OCI-LY1 (cell line): ENCODE measurements around the gene CELSR1.

Experiments used
- H2AFZ ChIP-seq: fragments of 200-600 bp; sonication (generic), shearing (Covaris generic); 2 replicates; pipeline ENCODE4 v1.6.0; 2014; ENCODE audit warnings: antibody characterized with exemption, mild to moderate bottlenecking, low read length
- H3F3A ChIP-seq: fragments of 200-600 bp; sonication (generic), shearing (Covaris generic); 2 replicates; pipeline ENCODE4 v1.6.0; 2014; ENCODE audit warnings: mild to moderate bottlenecking, antibody characterized with exemption, low read length, moderate library complexity; ENCODE audit not compliant: insufficient read depth
- H3K27ac ChIP-seq: fragments of 200-600 bp; sonication (generic); 2 replicates; pipeline ENCODE4 v1.5.1; 2014; ENCODE audit warnings: low read length, mixed run types, mild to moderate bottlenecking, low read depth; ENCODE audit not compliant: poor library complexity, severe bottlenecking
- H3K27me3 ChIP-seq: fragments of 200-600 bp; sonication (generic); 2 replicates; pipeline ENCODE4 v1.6.0; 2014; ENCODE audit warnings: antibody characterized with exemption, mild to moderate bottlenecking, low read length, moderate library complexity; ENCODE audit not compliant: insufficient read depth
- H3K36me3 ChIP-seq: fragments of 200-600 bp; sonication (generic); 2 replicates; pipeline ENCODE4 v1.6.1; 2014; ENCODE audit warnings: mild to moderate bottlenecking, antibody characterized with exemption, low read length, moderate library complexity, mixed read lengths; ENCODE audit not compliant: insufficient read depth
- H3K4me1 ChIP-seq: fragments of 200-600 bp; sonication (generic); 2 replicates; pipeline ENCODE4 v1.5.1; 2014; ENCODE audit warnings: mild to moderate bottlenecking, low read length, moderate library complexity; ENCODE audit not compliant: insufficient read depth, severe bottlenecking
- H3K4me2 ChIP-seq: fragments of 200-600 bp; sonication (generic), shearing (Covaris generic); 2 replicates; pipeline ENCODE4 v1.6.1; 2014; ENCODE audit warnings: low read length
- H3K4me3 ChIP-seq: fragments of 200-600 bp; sonication (generic); 2 replicates; pipeline ENCODE4 v1.5.1; 2014; ENCODE audit warnings: low read length, low read depth, mild to moderate bottlenecking, mixed read lengths; ENCODE audit not compliant: poor library complexity, severe bottlenecking
- H3K79me2 ChIP-seq: fragments of 200-600 bp; shearing (Covaris generic); 2 replicates; pipeline ENCODE4 v1.6.1; 2016; ENCODE audit warnings: mixed run types, low read length, mixed read lengths; ENCODE audit not compliant: insufficient read depth
- H3K9ac ChIP-seq: fragments of 200-600 bp; sonication (generic), shearing (Covaris generic); 2 replicates; pipeline ENCODE4 v1.6.1; 2014; ENCODE audit warnings: mild to moderate bottlenecking, low read length, mixed read lengths
- H3K9me2 ChIP-seq: fragments of 200-600 bp; sonication (generic), shearing (Covaris generic); 2 replicates; pipeline ENCODE4 v1.6.1; 2014; ENCODE audit warnings: low read depth, mild to moderate bottlenecking, low read length, mixed read lengths
- H3K9me3 ChIP-seq: fragments of 200-600 bp; shearing (Covaris generic); 2 replicates; pipeline ENCODE4 v1.6.1; 2014; ENCODE audit warnings: low read length, mixed read lengths
- H4K20me1 ChIP-seq: fragments of 200-600 bp; sonication (generic), shearing (Covaris generic); 2 replicates; pipeline ENCODE4 v1.6.0; 2016; ENCODE audit warnings: mild to moderate bottlenecking, low read length; ENCODE audit not compliant: insufficient read depth
- CTCF ChIP-seq: fragments of 200-600 bp; sonication (generic), shearing (Covaris generic); IDR thresholded peaks from 2 replicates; pipeline ENCODE4 v1.5.1; 2017; ENCODE audit warnings: mild to moderate bottlenecking, antibody characterized with exemption, low read length, moderate library complexity, mixed read lengths
- EZH2 ChIP-seq: fragments of 200-600 bp; sonication (generic), shearing (Covaris generic); IDR thresholded peaks from 2 replicates; pipeline ENCODE4 v1.8.0; 2017; ENCODE audit warnings: borderline replicate concordance, mixed run types, mild to moderate bottlenecking, antibody characterized with exemption, low read length, moderate library complexity, mixed read lengths

CELSR1 gene

GRCh38 chr22:46447906-46448305, 89.5 kb downstream of the CELSR1 start:
- TF ChIP-seq CTCF (no peak), EZH2 (no peak)
- H3K27ac ChIP-seq = no peak overlapping the region
- no peaks in the 10 kb centered on the region for H3F3A ChIP-seq
- peaks cover 8% of the 10 kb centered on the region for H3K4me1 ChIP-seq
- no peaks in the 10 kb centered on the region for H3K9me3 ChIP-seq
- no peak overlapping the region for H3K4me3 ChIP-seq
- H4K20me1 ChIP-seq = no peaks in the 10 kb centered on the region
- no peaks in the 10 kb centered on the region for H3K9me2 ChIP-seq
- H3K4me2 ChIP-seq = no peak overlapping the region
- no peak overlapping the region for H2AFZ ChIP-seq
- H3K27me3 ChIP-seq = peaks cover 8% of the 10 kb centered on the region; the same call in 1 of the 2 replicates
- H3K9ac ChIP-seq = no peak overlapping the region
- H3K36me3 ChIP-seq = no peaks in the 10 kb centered on the region; the same call in 1 of the 2 replicates
- H3K79me2 ChIP-seq = no peaks in the 10 kb centered on the region

- Histone ChIP-seq H3K27ac (no peak overlapping the region), H2AFZ (no peak overlapping the region), H3K4me1 (peaks cover 8% of the 10 kb centered on the region), H3K9me2 (no peaks in the 10 kb centered on the region), H3K9ac (no peak overlapping the region), H3K36me3 (no peaks in the 10 kb centered on the region; the same call in 1 of the 2 replicates), H3K79me2 (no peaks in the 10 kb centered on the region), H4K20me1 (no peaks in the 10 kb centered on the region), H3K27me3 (peaks cover 8% of the 10 kb centered on the region; the same call in 1 of the 2 replicates), H3K9me3 (no peaks in the 10 kb centered on the region), H3F3A (no peaks in the 10 kb centered on the region), H3K4me2 (no peak overlapping the region), H3K4me3 (no peak overlapping the region)
- TF ChIP-seq CTCF = no peak
- TF ChIP-seq EZH2 = no peak
Observed at GRCh38 chr22:46446799-46447198, 90.6 kb downstream of the CELSR1 start.

GRCh38 chr22:46445771-46446420, 91.5 kb downstream of the CELSR1 start:
- no peaks in the 10 kb centered on the region for H3F3A ChIP-seq
- H3K9me2 ChIP-seq = no peaks in the 10 kb centered on the region
- H3K27me3 ChIP-seq = peaks cover 8% of the 10 kb centered on the region; the same call in 1 of the 2 replicates
- no peak overlapping the region for H3K27ac ChIP-seq
- H3K4me1 ChIP-seq = peaks cover 8% of the 10 kb centered on the region
- no peak overlapping the region for H3K9ac ChIP-seq
- no peak overlapping the region for H3K4me2 ChIP-seq
- H3K79me2 ChIP-seq = no peaks in the 10 kb centered on the region
- TF ChIP-seq CTCF (no peak), EZH2 (no peak)
- no peaks in the 10 kb centered on the region; the same call in 1 of the 2 replicates for H3K36me3 ChIP-seq
- no peak overlapping the region for H3K4me3 ChIP-seq
- no peak overlapping the region for H2AFZ ChIP-seq
- H3K9me3 ChIP-seq = no peaks in the 10 kb centered on the region
- no peaks in the 10 kb centered on the region for H4K20me1 ChIP-seq
